Subcutaneous preadipocyte (primary cell): ENCODE data around the gene ATG3. TPM values are rescaled to one million over a fixed set of nuclear protein-coding genes. Genes with fewer than 3 reads are reported as not detected.

Experiments used
- total RNA-seq: library from RNA; depleted of rRNA; stranded (reverse); fragments of >200 nt; gene quantifications from 2 replicates; pipeline ENCODE4 v1.2.3, GENCODE V29; 2012

Gene ATG3
- total RNA-seq, result 68.0 and 76.8 TPM in 2 replicates

GRCh38 chr3:112561734-112562529 lies at the start of gene ATG3, which contains the start of gene SLC35A5:
ATG3 (minus strand) TSS chr3:112561962; CDS start chr3:112561528, 434 bp downstream.
SLC35A5 (plus strand) TSS chr3:112562045; CDS start chr3:112563404, 1,359 bp downstream.

GRCh38 chr3:112498914-112499711 lies 62.6 kb downstream of the ATG3 start, which contains the start of gene BTLA:
BTLA (minus strand) TSS chr3:112499472; CDS start chr3:112499358, 114 bp downstream.

Other genes starting within 250 kb of the ATG3 start
- gene CD200, start 228.8 kb downstream of the ATG3 start, total RNA-seq, result not detected in 2 replicates
- gene BTLA, start 62.5 kb downstream of the ATG3 start, total RNA-seq, result not detected in 2 replicates
- 27.6 and 28.3 TPM in 2 replicates for gene SLC35A5, start 83 bp upstream of the ATG3 start, total RNA-seq
- gene CCDC80, start 79.2 kb upstream of the ATG3 start, total RNA-seq, result 70.4 and 87.8 TPM in 2 replicates